ENCODE measurements around the gene LLCFC1.

LLCFC1 gene

GRCh38 chr7:142913566-142913965 is 25.7 kb upstream of the LLCFC1 start:
- no peak for TF ChIP-seq POLR2AphosphoS5 (IDR thresholded peaks at IDR 0.05; ENCODE audit: low read depth, low read length)
- no peak for TF ChIP-seq POLR2A (IDR thresholded peaks at IDR 0.05; ENCODE audit: low read depth, low read length)
- no peak for TF ChIP-seq TAF1 (IDR thresholded peaks at IDR 0.05; ENCODE audit: borderline replicate concordance, low read depth, low read length)
- no peak for DNase-seq (ENCODE audit: insufficient read length)
- FAIRE-seq: no peak

DNA sequence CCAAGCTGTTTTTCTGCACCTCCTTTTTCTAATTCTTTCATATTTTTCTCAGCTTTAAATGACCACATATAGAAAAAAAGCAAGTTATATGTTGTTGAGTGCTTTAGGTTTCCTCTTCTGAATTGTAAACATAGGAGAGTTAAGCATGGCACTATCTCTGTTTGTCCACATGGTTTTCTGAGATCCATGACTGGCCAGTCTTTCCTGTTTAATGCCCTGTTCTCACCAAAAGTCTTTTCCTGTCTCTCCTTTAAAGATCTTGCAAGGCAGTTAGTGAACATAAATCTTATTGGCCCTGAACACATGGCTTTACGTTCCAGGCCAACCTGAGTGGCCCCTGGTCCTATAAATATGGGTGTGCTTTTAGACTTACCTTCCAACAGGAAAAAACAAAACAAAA is 25.2 kb upstream of the LLCFC1 start:
- no peak for TF ChIP-seq TAF1 (IDR thresholded peaks at IDR 0.05; ENCODE audit: borderline replicate concordance, low read depth, low read length)
- TF ChIP-seq POLR2AphosphoS5 (IDR thresholded peaks at IDR 0.05; ENCODE audit: low read depth, low read length): no peak
- TF ChIP-seq POLR2A (IDR thresholded peaks at IDR 0.05; ENCODE audit: low read depth, low read length): no peak
- FAIRE-seq (no peak), DNase-seq (ENCODE audit: insufficient read length) (no peak)

DNA sequence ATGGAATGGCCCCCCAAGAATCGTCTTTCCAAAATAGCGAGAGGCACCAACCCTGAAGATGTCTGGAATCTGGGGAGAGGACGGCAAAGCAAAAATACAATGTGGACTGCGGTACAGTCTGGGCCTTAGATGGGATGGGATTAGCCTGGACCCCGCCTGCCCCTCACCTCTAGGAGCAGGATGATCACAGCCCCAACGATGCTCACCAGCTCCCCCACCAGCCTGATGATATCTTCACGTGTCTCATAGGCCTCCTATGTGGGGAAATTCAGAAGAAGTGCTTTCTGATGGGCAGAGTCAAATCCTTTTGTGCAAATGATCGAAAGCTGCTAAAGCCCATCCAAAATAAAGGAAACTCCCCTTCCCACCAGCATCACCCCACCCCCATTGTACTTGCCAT is 24.0 kb upstream of the LLCFC1 start:
- FAIRE-seq (no peak), DNase-seq (ENCODE audit: insufficient read length) (no peak)
- TF ChIP-seq POLR2A (IDR thresholded peaks at IDR 0.05; ENCODE audit: low read depth, low read length) (no peak), TAF1 (IDR thresholded peaks at IDR 0.05; ENCODE audit: borderline replicate concordance, low read depth, low read length) (no peak), POLR2AphosphoS5 (IDR thresholded peaks at IDR 0.05; ENCODE audit: low read depth, low read length) (no peak)

DNA sequence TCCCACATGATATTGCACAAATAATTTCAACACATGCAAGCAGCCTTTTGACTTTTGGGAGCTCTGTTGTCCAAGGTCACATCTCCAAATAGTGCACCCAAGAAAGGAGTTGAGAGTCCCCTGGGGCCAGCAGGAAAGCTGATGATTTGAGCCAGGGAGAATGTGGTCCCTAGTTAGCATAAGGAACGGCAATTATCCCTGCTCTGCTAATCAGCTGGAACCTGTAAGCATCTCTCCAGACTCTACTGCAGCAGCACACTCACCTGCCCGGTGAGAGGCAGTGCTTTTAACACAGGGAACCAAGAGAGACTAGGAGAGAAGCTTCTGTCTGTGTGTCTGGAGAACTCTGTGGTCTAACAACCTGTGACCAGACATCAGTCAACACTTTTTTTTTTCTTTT is 22.8 kb upstream of the LLCFC1 start:
- FAIRE-seq (no peak), DNase-seq (ENCODE audit: insufficient read length) (no peak)
- no peak for TF ChIP-seq POLR2AphosphoS5 (IDR thresholded peaks at IDR 0.05; ENCODE audit: low read depth, low read length)
- no peak for TF ChIP-seq TAF1 (IDR thresholded peaks at IDR 0.05; ENCODE audit: borderline replicate concordance, low read depth, low read length)
- no peak for TF ChIP-seq POLR2A (IDR thresholded peaks at IDR 0.05; ENCODE audit: low read depth, low read length)

GRCh38 chr7:142917447-142917846 is 21.8 kb upstream of the LLCFC1 start:
- TF ChIP-seq POLR2A (IDR thresholded peaks at IDR 0.05; ENCODE audit: low read depth, low read length): no peak
- TF ChIP-seq TAF1 (IDR thresholded peaks at IDR 0.05; ENCODE audit: borderline replicate concordance, low read depth, low read length): no peak
- FAIRE-seq (no peak), DNase-seq (ENCODE audit: insufficient read length) (no peak)

- no peak for FAIRE-seq
- TF ChIP-seq POLR2A (IDR thresholded peaks at IDR 0.05; ENCODE audit: low read depth, low read length): no peak
- TF ChIP-seq TAF1 (IDR thresholded peaks at IDR 0.05; ENCODE audit: borderline replicate concordance, low read depth, low read length): no peak
- no peak for TF ChIP-seq POLR2AphosphoS5 (IDR thresholded peaks at IDR 0.05; ENCODE audit: low read depth, low read length)
- no peak for DNase-seq (ENCODE audit: insufficient read length)
These were observed 20.4 kb upstream of the LLCFC1 start for GRCh38 chr7:142918901-142919300.

DNA sequence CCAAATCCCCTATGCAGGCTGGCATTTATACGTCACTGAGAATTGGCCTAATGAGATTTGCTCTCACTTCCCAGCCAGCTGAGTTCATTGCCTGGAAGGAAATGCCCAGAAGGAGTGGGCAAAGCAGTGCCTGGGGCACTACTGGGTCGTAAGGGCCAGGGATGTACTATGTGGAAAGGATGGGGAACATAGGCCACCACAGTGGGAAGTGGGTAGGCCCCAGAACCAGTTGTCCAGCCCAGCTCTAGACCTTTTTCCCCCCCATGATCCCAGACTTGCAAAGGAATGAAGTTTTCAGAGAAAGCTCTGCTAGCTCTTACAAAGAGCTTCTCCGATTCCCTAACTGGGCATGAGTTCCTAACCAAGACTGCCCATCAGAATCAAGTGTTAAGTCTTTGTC is 19.6 kb upstream of the LLCFC1 start:
- no peak for TF ChIP-seq POLR2A (IDR thresholded peaks at IDR 0.05; ENCODE audit: low read depth, low read length)
- TF ChIP-seq TAF1 (IDR thresholded peaks at IDR 0.05; ENCODE audit: borderline replicate concordance, low read depth, low read length): no peak
- no peak for TF ChIP-seq POLR2AphosphoS5 (IDR thresholded peaks at IDR 0.05; ENCODE audit: low read depth, low read length)
- no peak for FAIRE-seq
- DNase-seq (ENCODE audit: insufficient read length): no peak

- DNase-seq (ENCODE audit: insufficient read length): no peak
- TF ChIP-seq TAF1 (IDR thresholded peaks at IDR 0.05; ENCODE audit: borderline replicate concordance, low read depth, low read length) (no peak), POLR2AphosphoS5 (IDR thresholded peaks at IDR 0.05; ENCODE audit: low read depth, low read length) (no peak)
- no peak for FAIRE-seq
These were observed 15.9 kb upstream of the LLCFC1 start for GRCh38 chr7:142923391-142923790.

DNA sequence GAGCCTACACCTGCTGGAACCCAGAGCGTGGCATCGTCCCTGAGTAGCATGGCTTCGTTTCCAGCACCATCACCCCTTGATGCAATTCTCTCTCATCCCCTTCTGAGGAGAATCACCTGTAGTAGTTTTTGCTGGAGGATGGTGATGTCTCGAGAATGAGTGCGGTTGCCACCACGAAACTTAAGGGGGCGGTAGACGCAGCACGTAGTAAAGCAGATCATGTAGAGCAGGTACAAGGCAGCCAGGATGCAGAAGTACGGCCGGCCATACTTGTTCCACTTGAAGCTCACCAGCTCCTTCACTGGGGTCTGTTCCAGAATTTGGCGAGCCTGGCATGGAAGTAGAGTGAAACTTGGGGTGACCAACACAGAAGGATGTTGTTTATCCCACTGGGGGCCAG is 13.9 kb upstream of the LLCFC1 start:
- DNase-seq (ENCODE audit: insufficient read length): no peak

DNA sequence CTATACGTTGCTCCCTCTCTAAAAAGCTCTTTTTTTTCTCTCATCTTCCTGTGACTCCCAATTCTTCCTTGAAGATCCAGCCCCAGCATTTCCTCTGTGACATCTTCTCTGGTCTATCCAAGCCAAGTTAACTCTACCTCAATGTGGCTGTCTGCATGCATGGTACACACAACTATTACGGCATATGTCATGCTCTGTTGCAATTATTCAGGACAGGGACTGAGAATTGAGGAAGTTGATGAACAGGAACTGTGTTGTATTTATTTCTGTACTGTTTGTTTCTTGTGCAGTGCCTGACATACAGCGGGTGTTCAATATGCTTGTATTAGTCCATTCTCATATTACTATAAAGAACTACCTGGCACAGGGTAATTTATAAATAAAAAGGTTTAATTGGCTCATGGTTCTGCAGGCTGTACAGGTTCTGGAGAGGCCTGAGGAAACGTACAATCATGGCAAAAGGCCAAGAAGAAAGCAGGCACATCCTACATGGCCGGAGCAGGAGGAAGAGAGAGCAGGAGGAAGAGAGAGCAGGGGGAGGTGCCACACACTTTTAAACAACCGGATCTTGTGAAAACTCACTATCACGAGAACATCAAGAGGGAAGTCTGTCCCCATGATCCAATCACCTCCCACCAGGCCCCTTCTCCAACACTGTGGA is 12.1 kb upstream of the LLCFC1 start:
- no peak for TF ChIP-seq TAF1 (IDR thresholded peaks at IDR 0.05; ENCODE audit: borderline replicate concordance, low read depth, low read length)
- no peak for FAIRE-seq
- no peak for DNase-seq (ENCODE audit: insufficient read length)

More for the DNA sequence above, 13.9 kb upstream of the LLCFC1 start:
- TF ChIP-seq POLR2AphosphoS5 (IDR thresholded peaks at IDR 0.05; ENCODE audit: low read depth, low read length) (no peak), TAF1 (IDR thresholded peaks at IDR 0.05; ENCODE audit: borderline replicate concordance, low read depth, low read length) (no peak), POLR2A (IDR thresholded peaks at IDR 0.05; ENCODE audit: low read depth, low read length) (no peak)
- FAIRE-seq: no peak

GRCh38 chr7:142927949-142928348 is 11.3 kb upstream of the LLCFC1 start:
- DNase-seq (ENCODE audit: insufficient read length): no peak
- FAIRE-seq: no peak
- TF ChIP-seq POLR2AphosphoS5 (IDR thresholded peaks at IDR 0.05; ENCODE audit: low read depth, low read length) (no peak), POLR2A (IDR thresholded peaks at IDR 0.05; ENCODE audit: low read depth, low read length) (no peak), TAF1 (IDR thresholded peaks at IDR 0.05; ENCODE audit: borderline replicate concordance, low read depth, low read length) (no peak)

DNA sequence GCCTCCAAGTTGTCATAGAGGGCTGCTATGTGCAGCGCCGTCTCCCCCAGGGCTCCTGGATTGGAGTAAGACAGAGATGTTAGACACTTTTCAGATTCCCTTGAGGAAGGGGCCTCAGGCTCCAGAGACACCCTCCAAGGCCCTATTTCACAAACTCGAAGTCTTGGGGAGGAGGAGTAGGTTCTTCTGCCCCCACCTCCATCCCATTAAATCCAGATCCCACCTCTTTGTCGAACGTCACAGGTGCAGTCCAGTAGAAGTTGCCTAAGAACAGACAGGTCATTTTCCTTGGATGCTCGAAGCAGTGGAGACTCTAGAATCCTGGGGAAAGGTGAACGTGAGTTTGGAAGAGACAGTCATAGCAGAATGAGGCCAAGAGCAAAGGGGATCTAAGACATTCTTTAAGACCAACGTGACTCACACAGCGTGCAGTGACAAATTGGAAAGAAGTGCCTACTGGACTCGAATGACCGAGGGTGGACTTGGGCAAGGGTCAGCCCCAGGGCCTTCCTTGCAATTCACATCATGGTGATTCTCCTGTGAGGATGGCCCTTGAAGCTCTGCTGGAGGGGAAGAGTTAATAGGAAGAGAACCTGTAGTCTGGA is 9.1 kb upstream of the LLCFC1 start:
- DNase-seq (ENCODE audit: insufficient read length) (no peak), FAIRE-seq (no peak)
- TF ChIP-seq TAF1 (IDR thresholded peaks at IDR 0.05; ENCODE audit: borderline replicate concordance, low read depth, low read length): no peak
- TF ChIP-seq POLR2A (IDR thresholded peaks at IDR 0.05; ENCODE audit: low read depth, low read length): no peak
- no peak for TF ChIP-seq POLR2AphosphoS5 (IDR thresholded peaks at IDR 0.05; ENCODE audit: low read depth, low read length)
